ENCODE data around the gene IMPG1.

The IMPG1 gene

DNA sequence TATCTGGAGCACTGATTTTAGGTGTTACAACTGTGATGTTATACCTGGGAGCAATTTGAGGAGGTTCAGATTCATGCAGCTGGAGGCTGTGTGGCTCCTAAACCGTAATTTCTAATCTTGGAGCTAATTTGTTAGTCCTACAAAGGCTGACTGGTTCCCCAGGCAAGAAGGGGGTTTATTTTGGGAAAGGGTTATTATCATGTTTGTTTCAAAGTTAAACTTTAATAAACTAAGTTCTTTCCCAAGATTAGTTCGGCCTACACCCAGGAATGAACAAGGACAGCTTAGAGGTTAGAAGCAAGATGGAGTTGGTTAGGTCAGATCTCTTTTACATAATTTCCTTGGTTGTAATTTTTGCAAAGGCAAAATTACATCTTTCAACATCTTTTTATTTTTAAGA is 187.6 kb downstream of the IMPG1 start:
- DNase-seq: no peak

GRCh38 chr6:75882734-75883133 is 189.7 kb downstream of the IMPG1 start:
- DNase-seq: no peak

DNA sequence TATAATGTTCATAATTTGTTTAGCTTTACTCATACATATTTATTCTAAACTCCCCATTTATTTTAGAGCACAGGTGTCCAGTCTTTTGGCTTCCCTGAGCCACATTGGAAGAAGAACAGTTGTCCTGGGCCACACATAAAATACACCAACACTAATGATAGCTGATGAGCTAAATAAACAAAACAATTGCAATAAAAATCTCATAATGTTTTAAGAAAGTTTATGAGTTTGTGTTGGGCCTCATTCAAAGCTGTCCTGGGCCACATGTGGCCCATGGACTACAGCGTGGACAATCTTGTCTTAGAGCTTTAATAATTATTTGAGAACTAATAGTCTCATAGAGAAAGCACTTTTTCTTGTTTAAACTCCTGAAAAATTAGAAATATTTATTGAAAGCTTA is 192.2 kb downstream of the IMPG1 start:
- no peak for DNase-seq

DNA sequence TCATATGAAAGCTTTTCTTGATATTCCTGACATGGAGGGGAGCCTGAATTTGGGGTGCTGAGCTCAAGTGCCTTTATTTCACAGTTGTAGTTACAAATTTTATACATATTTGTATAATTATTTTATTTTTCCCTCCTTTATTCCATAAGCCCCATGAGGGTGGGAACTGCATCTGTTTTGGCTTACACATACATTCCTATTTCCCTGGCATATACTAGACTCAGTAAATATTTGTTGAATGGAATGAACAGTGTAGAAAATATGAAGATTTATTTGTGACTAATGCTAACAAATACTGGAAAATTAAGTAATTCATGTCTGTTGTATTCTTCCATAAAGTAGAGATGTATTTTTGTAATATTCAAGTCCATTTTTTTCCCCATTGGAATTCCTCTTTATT is 196.3 kb downstream of the IMPG1 start:
- DNase-seq: no peak

- DNase-seq: no peak
Measured at GRCh38 chr6:75874224-75874623, 198.2 kb downstream of the IMPG1 start.

All from NCI-H526 (cell line).